ENCODE data around the gene MC2R. TPM values are rescaled to one million over a fixed set of nuclear protein-coding genes. Genes with fewer than 3 reads are reported as not detected.

MC2R gene
- total RNA-seq, result not detected in 3 replicates
- long read RNA-seq, result 0 reads

GRCh38 chr18:13915391-13915790 lies at the start of gene MC2R:
Gene MC2R, minus strand, starts transcription at chr18:13915536. Its CDS starts 30,018 bp downstream, at chr18:13885518.
- no peaks in the 10 kb centered on the region for H3K27me3 Mint-ChIP-seq (ENCODE audit: low read depth)
- H3K27ac Mint-ChIP-seq (ENCODE audit: unreplicated experiment), result no peak within 1 kb of the TSS
- no peak for DNase-seq (ENCODE audit: low spot score)
- no peak for TF ChIP-seq CTCF (IDR thresholded peaks at IDR 0.05)
- H3K4me3 Mint-ChIP-seq (ENCODE audit: unreplicated experiment), result no peak within 1 kb of the TSS
- H3K36me3 Mint-ChIP-seq (ENCODE audit: low read depth), result no peaks in the 10 kb centered on the region
- no peaks in the 10 kb centered on the region for H3K4me1 Mint-ChIP-seq (ENCODE audit: low read depth)
- peaks cover 18% of the 10 kb centered on the region for H3K9me3 Mint-ChIP-seq (ENCODE audit: low read depth)

GRCh38 chr18:13945811-13946210 lies 30.5 kb upstream of the MC2R start:
- no peak for DNase-seq (ENCODE audit: low spot score)
- H3K27me3 Mint-ChIP-seq (ENCODE audit: low read depth), result no peaks in the 10 kb centered on the region
- peaks cover 45% of the 10 kb centered on the region for H3K9me3 Mint-ChIP-seq (ENCODE audit: low read depth)
- H3K4me3 Mint-ChIP-seq (ENCODE audit: unreplicated experiment), result no peak overlapping the region
- no peaks in the 10 kb centered on the region for H3K36me3 Mint-ChIP-seq (ENCODE audit: low read depth)
- no peak for TF ChIP-seq CTCF (IDR thresholded peaks at IDR 0.05)
- H3K27ac Mint-ChIP-seq (ENCODE audit: unreplicated experiment), result no peak overlapping the region
- H3K4me1 Mint-ChIP-seq (ENCODE audit: low read depth), result no peaks in the 10 kb centered on the region

- Mint-ChIP-seq H3K27me3 (ENCODE audit: low read depth) (no peaks in the 10 kb centered on the region), H3K4me1 (ENCODE audit: low read depth) (no peaks in the 10 kb centered on the region), H3K9me3 (ENCODE audit: low read depth) (peaks cover 42% of the 10 kb centered on the region), H3K4me3 (ENCODE audit: unreplicated experiment) (no peak overlapping the region), H3K27ac (ENCODE audit: unreplicated experiment) (no peak overlapping the region), H3K36me3 (ENCODE audit: low read depth) (no peaks in the 10 kb centered on the region)
- no peak for TF ChIP-seq CTCF (IDR thresholded peaks at IDR 0.05)
- no peak for DNase-seq (ENCODE audit: low spot score)
These were observed 28.0 kb upstream of the MC2R start for GRCh38 chr18:13943338-13943737.

GRCh38 chr18:13940326-13940725 lies 25.0 kb upstream of the MC2R start:
- no peak for TF ChIP-seq CTCF (IDR thresholded peaks at IDR 0.05)
- H3K27me3 Mint-ChIP-seq (ENCODE audit: low read depth), result no peaks in the 10 kb centered on the region
- no peak overlapping the region for H3K4me3 Mint-ChIP-seq (ENCODE audit: unreplicated experiment)
- H3K4me1 Mint-ChIP-seq (ENCODE audit: low read depth), result no peaks in the 10 kb centered on the region
- H3K36me3 Mint-ChIP-seq (ENCODE audit: low read depth), result no peaks in the 10 kb centered on the region
- DNase-seq (ENCODE audit: low spot score), result no peak
- peaks cover 41% of the 10 kb centered on the region for H3K9me3 Mint-ChIP-seq (ENCODE audit: low read depth)
- H3K27ac Mint-ChIP-seq (ENCODE audit: unreplicated experiment), result no peak overlapping the region

- Mint-ChIP-seq H3K27me3 (ENCODE audit: low read depth) (no peaks in the 10 kb centered on the region), H3K4me3 (ENCODE audit: unreplicated experiment) (no peak overlapping the region), H3K27ac (ENCODE audit: unreplicated experiment) (no peak overlapping the region), H3K36me3 (ENCODE audit: low read depth) (no peaks in the 10 kb centered on the region), H3K9me3 (ENCODE audit: low read depth) (peaks cover 48% of the 10 kb centered on the region), H3K4me1 (ENCODE audit: low read depth) (no peaks in the 10 kb centered on the region)
- no peak for TF ChIP-seq CTCF (IDR thresholded peaks at IDR 0.05)
- no peak for DNase-seq (ENCODE audit: low spot score)
These were observed 19.3 kb upstream of the MC2R start for GRCh38 chr18:13934676-13935075.

Measured in chondrocyte (in vitro differentiated cells).